ENCODE measurements around the gene VEPH1.

The VEPH1 gene

DNA sequence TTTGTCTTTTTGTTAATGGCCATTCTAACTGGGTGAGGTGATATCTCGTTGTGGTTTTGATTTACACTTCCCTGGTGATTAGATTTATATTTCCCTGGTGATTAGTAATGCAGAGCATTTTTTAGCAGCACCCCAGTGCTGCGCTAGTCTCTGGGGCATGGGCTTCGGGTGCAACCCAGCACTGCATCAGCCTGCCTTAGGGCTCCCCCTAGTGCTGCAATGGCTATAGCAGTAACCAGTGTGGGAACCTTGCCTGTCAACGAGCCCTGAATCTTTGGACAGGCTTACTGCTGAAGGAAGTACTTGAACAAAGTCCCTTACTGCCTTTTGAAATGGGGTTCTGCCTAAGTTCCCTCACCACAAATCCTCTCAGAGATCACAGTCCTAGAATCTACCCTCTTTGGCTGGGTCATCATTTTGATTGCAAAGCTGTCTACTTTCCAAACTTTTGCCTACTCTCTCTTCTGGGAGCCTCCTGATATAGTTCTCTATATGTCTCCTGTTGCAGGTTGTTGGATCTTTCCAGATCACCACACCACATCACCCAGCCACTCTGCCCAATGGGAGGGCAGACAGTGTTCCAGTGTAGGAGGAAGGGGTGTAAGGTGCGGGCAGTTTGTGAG is 264.0 kb downstream of the VEPH1 start:
- H3K9me3 Mint-ChIP-seq = no peaks in the 10 kb centered on the region
- no peaks in the 10 kb centered on the region for H3K27me3 Mint-ChIP-seq (ENCODE audit: low read depth, poor library complexity)
- H3K4me1 Mint-ChIP-seq = no peaks in the 10 kb centered on the region
- peak; percentile 76 for DNase-seq
- H3K36me3 Mint-ChIP-seq (ENCODE audit: low read depth) = no peaks in the 10 kb centered on the region
- H3K4me3 Mint-ChIP-seq = no peak overlapping the region
- TF ChIP-seq CTCF (IDR thresholded peaks at IDR 0.05) = peak; percentile 81
- no peak overlapping the region for H3K27ac Mint-ChIP-seq

DNA sequence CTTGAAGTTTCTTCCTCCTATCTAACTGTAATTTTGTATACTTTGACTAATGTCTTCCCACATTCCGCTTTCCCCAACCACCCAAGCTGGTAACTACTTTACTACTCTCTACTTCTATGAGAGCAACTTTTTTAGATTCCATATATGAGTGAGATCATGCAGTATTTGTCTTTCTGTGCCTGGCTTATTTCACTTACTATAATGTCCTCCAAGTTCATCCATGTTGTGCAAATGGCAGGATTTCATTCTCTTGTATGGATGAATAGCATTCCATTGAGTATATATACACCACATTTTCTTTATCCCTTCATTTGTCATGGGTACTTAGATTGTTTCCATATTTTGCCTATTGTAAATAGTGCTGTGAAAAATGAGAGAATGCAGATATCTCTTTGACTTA is 264.8 kb downstream of the VEPH1 start:
- no peak overlapping the region for H3K4me3 Mint-ChIP-seq
- H3K27me3 Mint-ChIP-seq (ENCODE audit: low read depth, poor library complexity) = no peaks in the 10 kb centered on the region
- DNase-seq = no peak
- no peak overlapping the region for H3K27ac Mint-ChIP-seq
- H3K36me3 Mint-ChIP-seq (ENCODE audit: low read depth) = no peaks in the 10 kb centered on the region
- H3K4me1 Mint-ChIP-seq = no peaks in the 10 kb centered on the region
- TF ChIP-seq CTCF (IDR thresholded peaks at IDR 0.05) = no peak
- no peaks in the 10 kb centered on the region for H3K9me3 Mint-ChIP-seq

DNA sequence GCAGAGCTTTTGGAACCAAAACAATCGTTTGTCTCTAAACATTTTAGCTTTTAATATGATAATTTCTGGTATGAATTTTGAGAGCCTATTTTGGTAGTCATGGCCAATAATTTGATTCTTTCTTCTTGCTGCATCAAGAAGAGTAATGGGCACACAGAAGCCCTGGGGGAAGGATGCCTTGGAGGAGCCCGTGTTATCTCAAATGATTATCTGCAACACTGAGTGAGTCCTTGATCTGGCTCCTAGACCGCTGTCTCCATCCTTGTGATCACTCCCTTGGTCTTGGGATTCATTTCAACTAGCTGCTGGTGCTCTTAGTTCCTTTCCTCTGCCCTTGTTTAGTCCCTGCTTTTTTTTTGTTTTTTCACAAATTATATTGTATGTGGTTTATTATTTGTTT is 265.3 kb downstream of the VEPH1 start:
- Mint-ChIP-seq H3K27ac (no peak overlapping the region), H3K4me1 (no peaks in the 10 kb centered on the region), H3K4me3 (no peak overlapping the region), H3K36me3 (ENCODE audit: low read depth) (no peaks in the 10 kb centered on the region), H3K9me3 (no peaks in the 10 kb centered on the region), H3K27me3 (ENCODE audit: low read depth, poor library complexity) (peaks cover 2% of the 10 kb centered on the region)
- no peak for TF ChIP-seq CTCF (IDR thresholded peaks at IDR 0.05)
- no peak for DNase-seq

DNA sequence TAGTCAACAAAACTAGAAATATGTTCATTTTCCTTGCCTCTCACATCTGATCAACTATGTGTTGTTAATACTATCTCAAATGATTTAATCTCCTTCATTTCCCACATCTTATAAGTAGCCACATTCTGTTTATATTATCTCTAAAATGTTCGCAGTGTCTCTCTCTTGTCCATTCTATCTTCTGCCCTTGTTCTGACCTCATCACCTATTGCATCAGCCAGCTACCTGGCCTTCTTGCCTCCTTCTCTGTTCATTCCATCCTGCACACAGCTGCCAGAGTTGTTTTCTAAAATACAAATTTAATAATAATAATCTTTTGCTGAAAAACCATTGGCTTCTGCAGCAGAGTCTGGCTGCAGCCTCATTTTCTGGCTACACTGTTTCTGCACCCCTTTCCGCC is 267.9 kb downstream of the VEPH1 start:
- no peaks in the 10 kb centered on the region for H3K9me3 Mint-ChIP-seq
- no peak for TF ChIP-seq CTCF (IDR thresholded peaks at IDR 0.05)
- DNase-seq = no peak
- no peak overlapping the region for H3K4me3 Mint-ChIP-seq
- no peak overlapping the region for H3K27ac Mint-ChIP-seq
- peaks cover 6% of the 10 kb centered on the region for H3K27me3 Mint-ChIP-seq (ENCODE audit: low read depth, poor library complexity)
- no peaks in the 10 kb centered on the region for H3K4me1 Mint-ChIP-seq
- no peaks in the 10 kb centered on the region for H3K36me3 Mint-ChIP-seq (ENCODE audit: low read depth)

- H3K4me1 Mint-ChIP-seq = no peaks in the 10 kb centered on the region
- H3K4me3 Mint-ChIP-seq = no peak overlapping the region
- H3K27me3 Mint-ChIP-seq (ENCODE audit: low read depth, poor library complexity) = peaks cover 9% of the 10 kb centered on the region
- H3K36me3 Mint-ChIP-seq (ENCODE audit: low read depth) = no peaks in the 10 kb centered on the region
- no peaks in the 10 kb centered on the region for H3K9me3 Mint-ChIP-seq
- H3K27ac Mint-ChIP-seq = no peak overlapping the region
- no peak for TF ChIP-seq CTCF (IDR thresholded peaks at IDR 0.05)
- no peak for DNase-seq
Measured at GRCh38 chr3:157233923-157234322, 269.3 kb downstream of the VEPH1 start.

GRCh38 chr3:157232141-157232540 is 271.1 kb downstream of the VEPH1 start:
- Mint-ChIP-seq H3K4me3 (no peak overlapping the region), H3K4me1 (no peaks in the 10 kb centered on the region), H3K36me3 (ENCODE audit: low read depth) (no peaks in the 10 kb centered on the region), H3K27me3 (ENCODE audit: low read depth, poor library complexity) (peaks cover 10% of the 10 kb centered on the region), H3K9me3 (no peaks in the 10 kb centered on the region), H3K27ac (no peak overlapping the region)
- DNase-seq = no peak
- no peak for TF ChIP-seq CTCF (IDR thresholded peaks at IDR 0.05)
